H1 (cell line): ENCODE results near the gene RSU1.

Source experiments
- EGR1 ChIP-seq: IDR thresholded peaks from 2 replicates; pipeline ENCODE4 v1.6.1; 2011; ENCODE audit warnings: low read depth, low read length, borderline replicate concordance
- EP300 ChIP-seq, 2 experiments: IDR thresholded peaks; 1 replicate in 1 of 2; 2 replicates in 1 of 2; pipeline ENCODE4 v1.6.1; 2011 to 2012; ENCODE audit warnings: low read depth in 2 of 2, low read length in 2 of 2, mild to moderate bottlenecking in 2 of 2, borderline replicate concordance in 1 of 2, inconsistent platforms in 1 of 2, moderate library complexity in 1 of 2
- NRF1 ChIP-seq: IDR thresholded peaks from 2 replicates; pipeline ENCODE4 v1.6.1; 2011; ENCODE audit warnings: mild to moderate bottlenecking, low read depth, low read length, improper control_type of control experiment
- POLR2AphosphoS5 ChIP-seq: IDR thresholded peaks from 2 replicates; pipeline ENCODE4 v1.6.1; 2011; ENCODE audit warnings: low read depth, low read length
- SIN3A ChIP-seq, 2 experiments: IDR thresholded peaks in 1 of 2; conservative IDR thresholded peaks in 1 of 2; 2 replicates each; pipeline ENCODE4 v1.6.1; 2011 to 2012; ENCODE audit warnings: low read length in 2 of 2, improper control_type of control experiment in 1 of 2, low read depth in 1 of 2, mild to moderate bottlenecking in 1 of 2

GRCh38 chr10:16603308-16603707, 213.9 kb downstream of the RSU1 start:
- TF ChIP-seq NRF1 (no peak), POLR2AphosphoS5 (no peak), EP300 (IDR thresholded peaks at IDR 0.05; ENCODE audit: borderline replicate concordance in 1 of 2, low read depth in 2 of 2, low read length in 2 of 2) (no peak), EGR1 (no peak), SIN3A (conservative IDR thresholded peaks at IDR 0.05 in 1 of 2, IDR thresholded peaks at IDR 0.05 in 1 of 2; ENCODE audit: low read depth in 1 of 2, low read length in 2 of 2) (no peak)
